HG03025 (cell line): ENCODE data around the gene RIN1.
"Not testable (repeated sequence)": the region's sequence is repeated elsewhere in the genome, so short reads cannot be mapped to it uniquely, and the experiment has no call there.

Experiments
- ATAC-seq: cut with Tn5 transposase; IDR thresholded peaks from one replicate; pipeline ENCODE4 v1.9.1; 2021; ENCODE audit warnings: mild to moderate bottlenecking, moderate library complexity; ENCODE audit not compliant: unreplicated experiment, low FRiP score

The RIN1 gene, protein sequence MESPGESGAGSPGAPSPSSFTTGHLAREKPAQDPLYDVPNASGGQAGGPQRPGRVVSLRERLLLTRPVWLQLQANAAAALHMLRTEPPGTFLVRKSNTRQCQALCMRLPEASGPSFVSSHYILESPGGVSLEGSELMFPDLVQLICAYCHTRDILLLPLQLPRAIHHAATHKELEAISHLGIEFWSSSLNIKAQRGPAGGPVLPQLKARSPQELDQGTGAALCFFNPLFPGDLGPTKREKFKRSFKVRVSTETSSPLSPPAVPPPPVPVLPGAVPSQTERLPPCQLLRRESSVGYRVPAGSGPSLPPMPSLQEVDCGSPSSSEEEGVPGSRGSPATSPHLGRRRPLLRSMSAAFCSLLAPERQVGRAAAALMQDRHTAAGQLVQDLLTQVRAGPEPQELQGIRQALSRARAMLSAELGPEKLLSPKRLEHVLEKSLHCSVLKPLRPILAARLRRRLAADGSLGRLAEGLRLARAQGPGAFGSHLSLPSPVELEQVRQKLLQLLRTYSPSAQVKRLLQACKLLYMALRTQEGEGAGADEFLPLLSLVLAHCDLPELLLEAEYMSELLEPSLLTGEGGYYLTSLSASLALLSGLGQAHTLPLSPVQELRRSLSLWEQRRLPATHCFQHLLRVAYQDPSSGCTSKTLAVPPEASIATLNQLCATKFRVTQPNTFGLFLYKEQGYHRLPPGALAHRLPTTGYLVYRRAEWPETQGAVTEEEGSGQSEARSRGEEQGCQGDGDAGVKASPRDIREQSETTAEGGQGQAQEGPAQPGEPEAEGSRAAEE

DNA sequence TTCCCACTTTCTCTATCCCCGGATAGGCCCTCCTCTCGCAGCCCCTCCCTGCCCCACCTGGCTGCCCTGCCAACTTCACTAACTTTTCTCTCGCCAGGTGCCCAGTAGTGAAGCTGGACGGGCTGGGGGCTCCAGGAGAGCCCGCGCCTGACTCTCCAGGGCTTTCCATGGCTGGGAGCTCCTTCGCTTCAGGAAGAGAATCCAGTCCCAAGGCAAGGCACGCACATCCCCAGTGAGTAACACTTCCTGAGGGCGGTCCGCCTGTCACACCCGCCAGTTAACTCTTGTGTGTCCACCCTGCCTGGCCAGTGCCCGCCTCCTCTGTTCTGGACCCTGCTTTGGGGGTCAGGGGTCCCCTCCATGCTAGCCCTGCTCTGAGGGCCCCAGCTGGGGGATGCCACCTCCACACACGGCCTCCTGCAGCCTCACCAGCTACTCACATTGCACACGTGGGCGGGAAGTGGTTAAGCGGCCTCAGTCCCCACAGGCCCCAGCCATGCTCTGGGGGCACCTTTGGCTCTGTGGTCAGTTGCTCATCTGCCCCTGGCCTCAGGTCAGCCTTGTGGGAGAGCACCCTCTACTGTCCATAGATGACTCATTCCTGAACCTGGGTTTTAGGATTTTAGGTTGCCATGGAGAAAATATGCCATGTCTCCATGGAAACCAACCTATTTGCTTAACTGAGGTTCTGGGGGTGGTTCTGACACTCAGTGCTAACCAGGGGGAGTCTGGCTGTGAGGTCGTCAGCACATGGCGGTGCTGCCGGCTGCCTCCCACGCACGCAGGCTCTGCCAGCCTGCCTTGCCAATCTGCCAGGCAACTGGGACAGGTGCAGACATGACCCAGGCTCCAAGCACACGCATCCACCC lies at the start of gene RIN1:
TSS of gene RIN1 (minus strand) at position 201 of the 869 bp plus-strand sequence. CDS start at position 169, 32 bp downstream.
- no peak for ATAC-seq

- not testable (repeated sequence) for ATAC-seq
These were observed 48.1 kb upstream of the RIN1 start for GRCh38 chr11:66384316-66384715.

- not testable (repeated sequence) for ATAC-seq
These were observed 44.0 kb upstream of the RIN1 start for GRCh38 chr11:66380264-66380663.

GRCh38 chr11:66373690-66374287 lies 37.6 kb upstream of the RIN1 start:
- not testable (repeated sequence) for ATAC-seq

DNA sequence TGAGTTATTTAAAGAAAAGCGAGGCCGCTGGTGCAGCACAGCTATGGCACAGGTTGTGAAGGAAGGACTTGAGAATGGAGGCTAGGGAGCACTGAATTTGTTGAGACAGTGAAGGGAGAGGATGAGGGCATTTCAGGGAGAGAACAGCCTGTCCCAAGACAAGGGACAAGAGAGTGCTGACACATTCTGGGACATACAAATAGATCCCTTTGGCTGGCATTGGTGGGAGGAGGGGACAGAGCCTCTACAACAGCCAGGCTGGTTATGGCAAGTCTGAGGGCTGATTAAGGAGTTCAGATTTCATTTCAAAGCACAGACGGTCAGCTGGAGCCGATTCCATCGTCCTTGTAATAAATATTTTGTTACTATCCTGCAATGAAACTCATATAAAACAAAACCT lies 37.0 kb upstream of the RIN1 start:
- ATAC-seq = no peak

DNA sequence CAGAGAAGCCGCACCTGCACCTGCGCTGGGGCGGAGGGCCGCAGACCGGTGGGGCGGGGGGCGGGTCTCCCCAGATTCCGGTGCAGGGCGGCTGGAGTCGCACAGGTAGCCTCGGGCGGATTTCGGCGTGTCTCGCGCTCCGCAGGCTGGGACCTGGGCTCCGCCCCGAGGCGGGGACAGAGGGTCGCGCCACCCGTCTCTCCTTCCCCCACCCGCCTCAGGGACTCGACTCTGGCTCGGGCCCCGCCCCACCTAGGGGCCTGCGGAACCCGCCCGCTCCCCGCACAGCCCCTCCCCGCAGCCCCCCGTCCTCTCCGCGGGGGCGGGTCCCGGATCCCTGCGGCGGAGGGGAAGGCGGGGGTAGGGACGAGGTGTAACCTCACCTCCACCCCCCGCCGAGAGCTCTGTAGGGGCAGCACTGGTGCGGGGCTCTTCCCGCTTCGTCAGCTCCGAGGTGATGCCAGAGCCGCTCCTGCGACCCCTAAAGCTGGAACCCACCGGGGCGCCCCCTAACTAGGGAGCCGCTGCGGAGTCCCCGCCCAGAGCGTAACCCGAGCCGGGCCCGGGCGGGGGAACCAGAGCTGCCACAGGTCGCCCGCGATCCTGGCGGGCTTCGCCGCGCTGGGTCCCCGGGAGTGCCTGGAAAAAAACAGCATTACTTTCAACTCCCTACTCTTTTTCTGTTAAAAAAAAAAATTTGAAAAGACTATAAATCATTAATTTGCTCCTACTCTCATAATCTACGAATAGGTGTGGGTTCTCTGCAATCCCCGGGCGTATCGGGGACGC lies 35.6 kb upstream of the RIN1 start, which contains the start of gene SLC29A2:
TSS of gene SLC29A2 (minus strand) at position 134 of the 789 bp plus-strand sequence. CDS start 169 bp downstream, outside the sequence.
- ATAC-seq = peak; percentile 79

DNA sequence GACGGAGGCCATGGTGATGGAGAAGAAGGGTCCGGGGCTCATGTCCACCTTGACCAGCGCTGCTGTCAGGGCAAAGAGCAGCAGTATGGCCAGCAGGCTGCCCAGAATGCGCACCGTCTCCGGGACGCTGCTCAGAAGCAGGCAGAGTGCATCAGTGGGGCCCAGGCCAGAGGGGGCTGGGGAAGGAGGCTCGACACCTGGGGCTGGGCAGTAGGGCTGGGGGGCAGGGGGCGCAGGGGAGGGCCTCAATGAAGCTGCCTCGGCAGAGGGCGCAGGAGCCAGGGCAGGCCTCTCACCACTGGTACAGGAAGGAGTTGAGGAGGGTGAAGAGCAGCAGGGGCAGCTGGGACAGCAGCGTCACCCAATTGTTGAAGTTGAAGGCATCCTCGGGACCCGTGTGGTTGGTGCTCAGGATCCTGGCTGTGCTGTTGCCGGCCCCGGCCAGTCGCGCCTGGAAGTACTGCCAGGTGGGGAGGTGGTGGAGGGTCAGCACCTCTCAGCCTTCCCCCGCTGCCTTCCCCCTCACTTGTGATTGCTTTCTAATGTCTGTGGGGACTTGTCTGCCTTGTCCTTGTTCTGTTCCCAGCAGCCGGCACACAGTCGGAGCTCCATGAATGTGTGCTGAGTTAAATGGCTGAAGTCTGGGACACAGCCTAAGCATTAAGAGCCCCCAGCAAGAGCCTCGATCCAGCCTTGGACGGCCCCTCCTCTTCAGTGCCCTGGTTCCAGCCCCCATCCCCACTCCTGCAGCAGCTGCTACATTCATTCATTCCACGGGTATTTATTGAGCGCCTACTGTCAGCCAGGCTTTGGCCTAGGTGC lies 33.0 kb upstream of the RIN1 start:
- ATAC-seq = no peak

- ATAC-seq = no peak
These were observed 32.2 kb upstream of the RIN1 start for GRCh38 chr11:66368484-66368883.

GRCh38 chr11:66367561-66368312 lies 31.5 kb upstream of the RIN1 start:
- ATAC-seq = no peak

DNA sequence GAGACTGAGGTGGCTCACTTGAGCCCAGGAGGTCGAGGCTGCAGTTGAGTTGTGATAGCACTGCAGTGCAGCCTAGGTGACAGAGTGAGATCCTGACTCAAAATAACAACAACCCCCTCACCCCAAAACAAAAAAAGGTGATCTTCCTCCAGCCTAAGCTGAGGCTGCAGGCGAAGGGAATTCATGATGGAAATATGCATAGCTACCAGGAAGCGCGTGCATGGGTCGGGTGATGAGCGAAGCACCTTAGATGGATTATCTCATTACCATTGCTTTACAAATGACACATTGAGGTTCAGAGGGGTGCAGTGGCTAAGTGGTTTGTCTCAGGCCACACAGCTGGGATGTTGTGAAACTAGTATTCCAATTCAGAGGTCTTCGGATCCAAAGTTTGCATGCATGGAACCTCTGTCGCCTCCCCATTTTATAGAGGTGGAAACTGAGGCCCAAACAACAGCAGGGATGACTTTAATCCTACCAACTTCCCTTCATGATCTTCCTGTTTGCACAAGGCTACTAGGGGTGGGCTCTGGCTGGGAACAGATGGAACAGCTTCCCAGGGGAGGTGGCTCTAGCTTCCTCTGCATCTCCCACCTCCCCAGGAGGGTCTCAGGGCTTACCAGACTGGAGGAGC lies 30.7 kb upstream of the RIN1 start:
- no peak for ATAC-seq

- ATAC-seq = no peak
These were observed 29.7 kb upstream of the RIN1 start for GRCh38 chr11:66365711-66366619.

GRCh38 chr11:66365166-66365565 lies 28.9 kb upstream of the RIN1 start:
- no peak for ATAC-seq

GRCh38 chr11:66363805-66364535 lies 27.7 kb upstream of the RIN1 start:
- ATAC-seq = no peak

DNA sequence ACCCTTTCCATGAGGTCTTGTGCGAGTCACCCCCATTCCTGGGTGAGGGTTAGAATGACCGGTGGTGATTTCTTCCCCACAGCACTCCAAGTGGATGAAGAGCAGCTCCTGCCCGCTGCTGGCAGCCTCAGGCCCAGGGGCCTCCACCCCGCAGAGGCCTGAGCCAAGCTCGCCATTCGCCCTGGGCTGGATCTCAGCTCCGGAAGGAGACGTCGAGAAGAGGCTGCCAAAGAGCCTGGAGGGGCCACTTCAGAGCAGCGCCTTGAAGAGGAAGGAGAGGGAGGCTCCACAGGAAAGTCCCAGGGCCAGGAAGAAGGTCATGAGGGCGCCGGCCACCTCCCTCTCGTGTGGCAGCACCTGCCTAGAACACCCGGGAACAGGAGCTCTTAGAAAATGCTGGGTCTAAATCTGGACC lies 27.0 kb upstream of the RIN1 start:
- no peak for ATAC-seq

DNA sequence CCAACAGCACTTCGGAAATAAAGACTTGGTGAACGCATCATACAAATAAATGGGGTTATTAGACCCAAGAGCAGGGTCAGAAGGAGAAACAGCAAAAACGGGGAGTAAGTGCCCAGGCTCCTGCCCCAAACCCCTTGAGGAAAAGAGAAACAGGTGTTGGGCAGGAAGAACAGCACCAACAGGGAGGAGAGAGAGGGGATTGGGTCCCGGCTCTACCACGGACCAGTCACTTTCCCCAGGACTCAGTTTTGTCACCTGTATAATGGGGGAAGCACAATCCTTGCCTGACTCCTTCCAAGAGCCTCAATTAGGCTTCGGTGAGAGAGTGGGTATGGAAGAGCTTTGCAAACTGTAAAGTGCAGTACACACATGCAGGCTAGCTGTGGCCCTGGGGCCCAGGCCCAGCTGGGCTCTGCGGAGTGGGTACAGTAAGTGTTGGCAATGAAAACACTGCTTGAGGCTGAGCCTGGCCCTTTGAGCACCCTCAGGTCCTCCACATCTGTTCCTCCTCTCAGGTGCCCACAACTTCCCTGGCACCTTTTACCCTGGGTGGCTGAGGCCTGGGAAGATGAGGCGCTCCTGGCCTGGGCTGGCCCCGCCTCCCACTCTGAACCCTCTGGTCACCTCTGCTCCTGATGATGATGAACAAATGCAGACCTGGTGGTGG lies 26.4 kb upstream of the RIN1 start:
- no peak for ATAC-seq
